Endothelial cell of umbilical vein (primary cell): ENCODE measurements around the gene EIF2S1. TPM values are rescaled to one million over a fixed set of nuclear protein-coding genes. Genes with fewer than 3 reads are reported as not detected.

ENCODE experiments used
- BruUV-seq: library from RNA; stranded (reverse); fragments of 400-500 nt; replicated peaks from 2 replicates; lab custom pipeline; 2021; lab: Mats Ljungman, UMichigan
- CTCF ChIA-PET: fragments of 300-600, 350-600 bp; sonication (Branson Sonifier 250); formaldehyde crosslinking; loops from one replicate; lab custom pipeline; 2021; ENCODE audit warnings: antibody characterized with exemption, inconsistent platforms; lab: Charles Lee
- POLR2A ChIA-PET: fragments of 300-600, 350-600 bp; sonication (Branson Sonifier 250); formaldehyde crosslinking; loops from one replicate; lab custom pipeline; 2021; ENCODE audit warnings: antibody characterized with exemption, inconsistent platforms; lab: Charles Lee
- DNase-seq: peaks from one replicate; pipeline ENCODE4 v3.0.0-alpha.2; 2011; ENCODE audit warnings: low read depth, low spot score
- FAIRE-seq: peaks from 2 replicates; lab custom pipeline; 2011; peaks lifted over from hg19 to GRCh38; lab: Jason Lieb, UNC
- H2AFZ ChIP-seq: 2 replicates; pipeline ENCODE4 v1.6.0; 2012; ENCODE audit warnings: low read depth, low read length, control low read depth, inconsistent platforms
- H3K27ac ChIP-seq: 2 replicates; pipeline ENCODE4 v1.5.1; 2011; ENCODE audit warnings: low read depth, mild to moderate bottlenecking, control low read depth, low read length, moderate library complexity; ENCODE audit not compliant: insufficient read depth
- H3K27me3 ChIP-seq, 2 experiments: 2 replicates each; pipeline versions ENCODE4 v1.6.0 to v1.6.1; 2011; ENCODE audit warnings: low read length in 2 of 2, mixed read lengths in 1 of 2; ENCODE audit not compliant: control insufficient read depth in 2 of 2, insufficient read depth in 2 of 2
- H3K36me3 ChIP-seq, 2 experiments: 2 replicates in 1 of 2; 3 replicates in 1 of 2; pipeline ENCODE4 v1.5.1; 2011; ENCODE audit warnings: low read length in 2 of 2, mild to moderate bottlenecking in 1 of 2, moderate library complexity in 1 of 2; ENCODE audit not compliant: control insufficient read depth in 2 of 2, insufficient read depth in 2 of 2; ENCODE audit errors: extremely low read depth in 1 of 2
- H3K4me1 ChIP-seq: 3 replicates; pipeline ENCODE4 v1.5.1; 2011; ENCODE audit warnings: mild to moderate bottlenecking, low read length; ENCODE audit not compliant: control insufficient read depth, insufficient read depth; ENCODE audit errors: extremely low read depth
- H3K4me2 ChIP-seq: 2 replicates; pipeline ENCODE4 v1.6.1; 2011; ENCODE audit warnings: low read length, control low read depth, mixed read lengths; ENCODE audit not compliant: insufficient read depth
- H3K4me3 ChIP-seq, 3 experiments: fragments of 200-600 bp in 1 of 3; sonication (generic), shearing (Covaris generic) in 1 of 3; replicated peaks in 1 of 3; 2 replicates each; pipeline ENCODE4 v1.5.1; 2011 to 2016; ENCODE audit warnings: control low read depth in 3 of 3, low read length in 3 of 3, mild to moderate bottlenecking in 2 of 3, inconsistent platforms in 1 of 3, low read depth in 1 of 3, moderate library complexity in 1 of 3; ENCODE audit not compliant: insufficient read depth in 1 of 3
- H3K79me2 ChIP-seq: 2 replicates; pipeline ENCODE4 v1.6.0; 2012; ENCODE audit warnings: low read length, inconsistent platforms; ENCODE audit not compliant: control insufficient read depth, insufficient read depth
- H3K9ac ChIP-seq: replicated peaks from 2 replicates; pipeline ENCODE3; 2011; ENCODE audit warnings: low read length, control low read depth; ENCODE audit not compliant: insufficient read depth; ENCODE audit errors: extremely low read depth
- H3K9me1 ChIP-seq: replicated peaks from 3 replicates; pipeline ENCODE4 v1.6.0; 2011; ENCODE audit warnings: mild to moderate bottlenecking, low read length; ENCODE audit not compliant: control insufficient read depth, insufficient read depth; ENCODE audit errors: extremely low read depth
- H3K9me3 ChIP-seq: replicated peaks from 2 replicates; pipeline ENCODE4 v1.5.1; 2012; ENCODE audit warnings: low read length, inconsistent platforms; ENCODE audit not compliant: control insufficient read depth, insufficient read depth
- H4K20me1 ChIP-seq: replicated peaks from 2 replicates; pipeline ENCODE3; 2011; ENCODE audit warnings: mild to moderate bottlenecking, low read length; ENCODE audit not compliant: control insufficient read depth, insufficient read depth; ENCODE audit errors: extremely low read depth
- CTCF ChIP-seq, 2 donors: IDR thresholded peaks; 1 replicate in 1 of 2; 2 replicates in 1 of 2; pipeline ENCODE4 v1.5.1; 2011; ENCODE audit warnings: low read length in 2 of 2, mild to moderate bottlenecking in 2 of 2, moderate library complexity in 2 of 2, control low read depth in 1 of 2, inconsistent platforms in 1 of 2, low read depth in 1 of 2; ENCODE audit not compliant: insufficient read depth in 1 of 2; ENCODE audit errors: extremely low read depth in 1 of 2
- EZH2 ChIP-seq: IDR thresholded peaks from 2 replicates; pipeline ENCODE4 v1.6.1; 2012; ENCODE audit warnings: borderline replicate concordance, low read depth, mild to moderate bottlenecking, moderate library complexity, low read length, inconsistent platforms; ENCODE audit not compliant: severe bottlenecking
- FOS ChIP-seq: IDR thresholded peaks from 2 replicates; pipeline ENCODE4 v1.6.1; 2011; ENCODE audit warnings: mild to moderate bottlenecking, low read length, moderate library complexity, borderline replicate concordance; ENCODE audit not compliant: insufficient read depth
- GATA2 ChIP-seq: IDR thresholded peaks from 2 replicates; pipeline ENCODE4 v1.7.0; 2011; ENCODE audit warnings: low read depth, mild to moderate bottlenecking, moderate library complexity, mixed read lengths, low read length; ENCODE audit not compliant: insufficient read length, insufficient read depth
- JUN ChIP-seq: IDR thresholded peaks from 2 replicates; pipeline ENCODE4 v1.6.1; 2011; ENCODE audit warnings: borderline replicate concordance, low read depth; ENCODE audit not compliant: insufficient read length, insufficient read depth
- MAX ChIP-seq: IDR thresholded peaks from 2 replicates; pipeline ENCODE4 v1.6.1; 2011; ENCODE audit not compliant: insufficient read depth, insufficient read length
- MYC ChIP-seq: IDR thresholded peaks from one replicate; pipeline ENCODE4 v1.6.1; 2011; ENCODE audit warnings: mild to moderate bottlenecking, low read depth, low read length
- POLR2A ChIP-seq: IDR thresholded peaks from 2 replicates; pipeline ENCODE4 v1.6.1; 2012; ENCODE audit warnings: low read depth, mild to moderate bottlenecking, control low read depth, low read length
- POLR2AphosphoS5 ChIP-seq: IDR thresholded peaks from 2 replicates; pipeline ENCODE4 v1.6.1; 2012; ENCODE audit warnings: low read depth, mild to moderate bottlenecking, control low read depth, low read length, moderate library complexity; ENCODE audit not compliant: insufficient read depth
- dilution Hi-C: fragments of 300-500 bp; cut with MboI; formaldehyde crosslinking; loops from one replicate; pipeline ENCODE4 v1.15.0; 2019; ENCODE audit warnings: low sequenced_read_pairs; ENCODE audit not compliant: extremely low pct_ligation_motif_present
- intact Hi-C: fragments of 100-400 bp; cut with micrococcal nuclease; formaldehyde crosslinking; loops from one replicate; pipeline ENCODE4 v1.10.0; 2022
- polyA plus RNA-seq, 4 experiments: library from polyadenylated mRNA; depleted of rRNA in 3 of 4; stranded (reverse) in 3 of 4; unstranded in 1 of 4; fragments of >200 nt; gene quantifications; 2 replicates each; pipeline versions ENCODE4 v1.2.1 to v1.2.3, GENCODE V29; 2011 to 2012; ENCODE audit warnings: missing spikeins in 1 of 4
- total RNA-seq: library from RNA; stranded (reverse); gene quantifications from 2 replicates; pipeline ENCODE4 v1.2.3, GENCODE V29; 2021

Gene EIF2S1
- total and polyA plus RNA-seq, 2 donors (not counting 3 experiments of a cell fraction or from before 2014, with no cell fraction given): 36.8 to 135 TPM

GRCh38 chr14:67421356-67422224 is 61.5 kb downstream of the EIF2S1 start:
- DNase-seq (no peak), FAIRE-seq (no peak)
- Histone ChIP-seq H2AFZ (no peak overlapping the region), H3K27me3 (no peaks in the 10 kb centered on the region), H3K4me3 (no peak overlapping the region), H3K79me2 (no peaks in the 10 kb centered on the region), H3K36me3 (no peaks in the 10 kb centered on the region), H3K9me1 (no peaks in the 10 kb centered on the region), H3K9ac (no peak overlapping the region), H3K9me3 (no peaks in the 10 kb centered on the region), H4K20me1 (no peaks in the 10 kb centered on the region), H3K4me2 (no peak overlapping the region), H3K4me1 (peaks cover 13% of the 10 kb centered on the region), H3K27ac (no peak overlapping the region)
- POLR2A ChIA-PET: no interaction called here
- intact Hi-C loops (loop anchor here (10.0 kb wide), 1 partner anchor 93 kb away; no protein-coding TSS in a partner anchor), dilution Hi-C loops (no loop called here)
- no peak for TF ChIP-seq EZH2
- no peak for TF ChIP-seq GATA2
- no peak for TF ChIP-seq POLR2A
- no peak for TF ChIP-seq JUN
- TF ChIP-seq FOS: no peak
- CTCF ChIA-PET: interaction anchor here (1.2 to 1.7 kb wide), 3 partner anchors 26 to 150 kb away, joined by 3 read pairs; partner anchors contain the start of gene ATP6V1D
- no TSS peak for BruUV-seq

- intact Hi-C loops (loop anchor here (10.0 kb wide), 1 partner anchor 91 kb away; no protein-coding TSS in a partner anchor), dilution Hi-C loops (no loop called here)
- Histone ChIP-seq H3K4me2 (no peak overlapping the region), H3K36me3 (no peaks in the 10 kb centered on the region), H3K4me1 (peaks cover 12% of the 10 kb centered on the region), H2AFZ (no peak overlapping the region), H3K4me3 (no peak overlapping the region), H3K27me3 (no peaks in the 10 kb centered on the region), H3K9ac (no peak overlapping the region), H3K9me3 (no peaks in the 10 kb centered on the region), H4K20me1 (no peaks in the 10 kb centered on the region), H3K79me2 (no peaks in the 10 kb centered on the region), H3K27ac (no peak overlapping the region), H3K9me1 (no peaks in the 10 kb centered on the region)
- DNase-seq (no peak), FAIRE-seq (no peak)
- TF ChIP-seq JUN (no peak), MAX (no peak), EZH2 (no peak), GATA2 (no peak), MYC (no peak), POLR2A (no peak), CTCF (IDR thresholded peaks at IDR 0.05; ENCODE audit: extremely low read depth in 1 of 2, insufficient read depth in 1 of 2, low read depth in 1 of 2, low read length in 2 of 2) (no peak), FOS (no peak), POLR2AphosphoS5 (no peak)
- CTCF ChIA-PET: no interaction called here
- POLR2A ChIA-PET: no interaction called here
- no TSS peak for BruUV-seq
Observed at GRCh38 chr14:67423424-67423823, 63.3 kb downstream of the EIF2S1 start.
